HG03108 (cell line): Measurements from ENCODE around the gene UBL4A.

ENCODE experiments used
- ATAC-seq: cut with Tn5 transposase; IDR thresholded peaks from one replicate; pipeline ENCODE4 v1.9.1; 2021; ENCODE audit warnings: moderate library complexity; ENCODE audit not compliant: unreplicated experiment

The UBL4A gene

DNA sequence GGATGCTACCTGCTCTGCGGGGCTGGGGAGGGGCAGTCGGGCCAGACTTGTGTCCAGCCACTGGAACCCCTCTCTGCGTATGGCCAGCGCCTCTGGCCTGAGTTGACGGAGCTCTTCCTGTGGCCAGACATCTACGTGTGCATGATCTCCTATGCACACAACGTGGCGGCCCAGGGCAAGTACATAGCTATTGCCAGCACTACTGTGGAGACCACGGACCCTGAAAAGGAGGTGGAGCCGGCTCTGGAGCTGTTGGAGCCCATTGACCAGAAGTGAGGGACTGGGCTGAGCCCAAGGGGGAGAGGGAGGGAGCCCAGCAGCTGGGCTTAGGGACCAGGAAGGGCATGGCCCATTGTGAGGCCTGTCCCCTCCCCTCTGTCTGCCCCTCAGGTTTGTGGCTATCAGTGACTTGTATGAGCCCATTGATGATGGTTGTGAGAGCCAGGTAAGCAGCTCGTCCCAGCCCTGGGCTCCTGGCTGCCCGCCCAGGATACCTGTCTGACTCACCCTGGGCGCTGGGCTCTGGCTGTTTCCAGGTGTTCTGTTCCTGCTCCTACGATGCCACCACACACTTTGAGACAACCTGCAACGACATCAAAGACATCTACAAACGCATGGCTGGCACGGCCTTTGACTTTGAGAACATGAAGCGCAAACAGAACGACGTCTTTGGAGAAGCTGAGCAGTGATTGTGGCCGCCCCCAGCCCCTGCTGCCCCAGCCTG, 44.3 kb downstream of the UBL4A start:
- ATAC-seq, result no peak

DNA sequence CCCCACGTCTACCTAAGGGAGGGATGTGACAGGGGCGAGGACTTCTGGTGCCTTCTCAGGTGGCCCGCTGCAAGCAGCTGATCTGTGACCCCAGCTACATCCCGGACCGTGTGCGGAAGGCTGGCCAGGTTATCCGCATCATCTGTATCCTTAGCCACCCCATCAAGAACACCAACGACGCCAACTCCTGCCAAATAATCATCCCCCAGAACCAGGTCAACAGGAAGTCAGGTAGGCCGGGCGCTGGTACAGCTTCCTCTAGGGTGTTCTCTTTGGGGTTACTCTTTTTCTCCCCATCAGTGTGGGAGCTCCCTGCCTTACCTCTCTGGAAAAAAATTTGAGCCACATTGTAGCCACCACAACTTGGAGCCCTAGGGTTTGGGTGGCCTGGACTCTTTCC, 44.9 kb downstream of the UBL4A start:
- ATAC-seq, result no peak

DNA sequence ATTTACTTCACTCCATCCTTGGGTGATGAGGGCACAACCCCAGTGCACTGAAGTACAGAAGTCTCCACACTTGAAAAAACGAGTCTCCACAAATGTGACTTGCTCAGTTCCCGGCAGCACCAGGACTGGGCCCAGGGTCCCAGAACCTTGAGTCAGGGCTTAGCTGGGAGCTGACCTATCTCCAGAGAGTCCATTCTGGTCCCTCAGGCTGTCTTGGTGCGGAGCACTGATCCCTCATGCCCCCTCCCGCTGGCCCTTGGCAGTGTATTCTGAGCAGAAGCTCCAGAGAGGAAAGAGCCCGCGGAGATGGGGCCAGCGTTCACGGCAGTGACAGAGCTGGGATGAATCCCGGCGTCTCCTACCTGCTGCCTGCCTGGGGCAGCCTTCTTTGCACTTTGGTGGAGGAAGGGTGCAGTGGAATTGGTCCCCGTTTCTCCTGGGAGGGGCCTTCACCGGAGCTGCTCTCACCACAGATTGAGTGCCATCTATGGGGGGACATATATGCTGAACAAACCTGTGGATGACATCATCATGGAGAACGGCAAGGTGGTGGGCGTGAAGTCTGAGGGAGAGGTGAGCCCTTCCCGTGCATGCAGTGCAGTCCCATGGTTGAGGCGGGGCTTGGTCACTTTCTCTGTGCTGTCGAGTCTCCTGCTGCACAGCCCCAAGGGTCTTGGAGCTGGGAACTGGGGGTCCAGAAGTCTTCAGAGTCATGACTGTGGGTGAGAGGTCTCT, 45.6 kb downstream of the UBL4A start:
- no peak for ATAC-seq

DNA sequence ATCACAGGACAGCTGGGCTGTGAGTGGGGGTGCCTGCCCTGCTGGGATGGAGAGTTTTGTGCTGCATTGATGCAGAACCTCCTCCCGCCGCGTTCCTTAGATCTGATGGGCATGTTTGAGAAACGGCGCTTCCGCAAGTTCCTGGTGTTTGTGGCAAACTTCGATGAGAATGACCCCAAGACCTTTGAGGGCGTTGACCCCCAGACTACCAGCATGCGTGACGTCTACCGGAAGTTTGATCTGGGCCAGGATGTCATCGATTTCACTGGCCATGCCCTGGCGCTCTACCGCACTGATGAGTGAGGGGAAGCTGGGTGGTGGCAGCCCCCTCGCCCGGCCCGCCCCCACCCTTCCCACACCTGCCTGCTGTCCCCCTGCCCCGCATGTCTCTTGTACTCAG, 46.6 kb downstream of the UBL4A start:
- ATAC-seq, result no peak

DNA sequence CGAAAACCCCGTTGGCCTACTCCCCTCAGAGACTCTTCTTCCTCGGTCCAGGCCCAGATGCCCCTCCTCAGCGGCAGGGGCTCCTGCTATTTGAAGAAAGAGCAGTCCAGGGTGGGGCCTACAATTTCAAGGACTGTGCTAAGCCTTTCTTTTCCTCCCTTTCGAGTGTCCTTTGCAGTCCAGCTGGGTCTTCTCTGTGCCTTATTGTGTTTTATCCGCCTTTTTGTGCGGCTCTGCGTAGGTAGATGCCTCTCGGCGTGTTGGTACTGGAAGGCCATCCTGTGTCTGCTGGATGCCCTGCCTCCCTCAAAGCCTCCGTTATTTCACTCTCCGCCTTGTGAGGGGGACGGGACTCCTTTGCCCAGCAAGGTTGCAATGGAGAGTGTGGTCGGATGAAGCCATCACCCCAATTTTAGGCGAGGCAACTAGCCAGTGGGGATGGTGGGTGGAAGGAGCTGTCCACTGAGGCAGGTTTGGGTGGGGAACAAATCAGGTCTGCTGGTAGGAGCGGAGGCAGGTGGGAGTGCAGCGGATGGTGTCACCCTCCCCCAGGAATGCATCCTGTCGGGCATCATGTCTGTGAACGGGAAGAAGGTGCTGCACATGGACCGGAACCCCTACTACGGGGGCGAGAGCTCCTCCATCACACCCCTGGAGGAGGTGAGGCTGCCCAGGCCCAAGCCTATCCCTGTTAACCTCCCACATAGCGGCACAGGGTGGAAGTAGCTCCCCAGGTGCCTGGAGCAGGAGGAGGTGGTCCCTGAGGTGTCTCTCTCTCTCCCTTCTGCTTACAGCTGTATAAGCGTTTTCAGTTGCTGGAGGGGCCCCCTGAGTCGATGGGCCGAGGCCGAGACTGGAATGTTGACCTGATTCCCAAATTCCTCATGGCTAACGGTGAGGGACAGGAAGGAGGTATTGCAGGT, 48.2 kb downstream of the UBL4A start:
- ATAC-seq, result no peak

DNA sequence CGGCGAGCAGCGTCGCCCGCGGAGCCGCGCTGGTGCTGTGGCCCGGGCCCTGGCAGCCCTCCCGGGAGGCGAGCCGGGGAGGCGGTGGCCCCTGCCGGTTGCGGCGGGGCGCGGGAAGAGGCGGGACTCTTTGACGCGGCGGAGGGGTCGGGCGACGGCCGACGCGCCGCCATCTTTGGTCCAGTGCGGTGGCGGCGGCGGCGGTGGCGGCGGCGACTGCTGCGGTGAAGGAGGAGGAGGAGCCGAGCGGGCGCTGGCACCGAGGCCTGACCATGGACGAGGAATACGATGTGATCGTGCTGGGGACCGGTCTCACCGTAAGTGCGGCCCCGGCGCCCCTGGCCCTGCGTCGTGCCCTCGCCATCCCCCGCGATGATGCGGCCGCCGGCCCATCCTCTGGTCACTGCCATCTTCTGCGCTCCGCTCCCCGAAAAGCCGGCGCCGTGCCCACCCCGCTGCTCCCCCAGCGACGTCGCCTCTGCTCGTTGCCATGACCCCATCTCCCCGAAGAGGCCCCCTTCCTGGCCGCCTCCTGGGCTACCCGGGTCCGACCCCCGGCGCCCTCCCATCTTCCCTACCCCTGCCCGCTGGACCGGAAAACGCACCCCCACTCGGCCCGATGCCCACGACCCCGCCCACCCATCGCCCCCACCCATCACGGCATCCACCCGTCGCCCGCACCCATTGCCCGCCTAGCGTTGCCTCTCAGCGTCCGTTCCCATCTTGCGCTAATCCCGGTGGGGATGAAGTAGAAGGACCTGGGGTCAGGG, 49.2 kb downstream of the UBL4A start, which contains the start of gene GDI1:
Gene GDI1 (plus strand): TSS at position 172 of the 770 bp plus-strand sequence. CDS start 101 bp downstream, at position 273.
- no peak for ATAC-seq

DNA sequence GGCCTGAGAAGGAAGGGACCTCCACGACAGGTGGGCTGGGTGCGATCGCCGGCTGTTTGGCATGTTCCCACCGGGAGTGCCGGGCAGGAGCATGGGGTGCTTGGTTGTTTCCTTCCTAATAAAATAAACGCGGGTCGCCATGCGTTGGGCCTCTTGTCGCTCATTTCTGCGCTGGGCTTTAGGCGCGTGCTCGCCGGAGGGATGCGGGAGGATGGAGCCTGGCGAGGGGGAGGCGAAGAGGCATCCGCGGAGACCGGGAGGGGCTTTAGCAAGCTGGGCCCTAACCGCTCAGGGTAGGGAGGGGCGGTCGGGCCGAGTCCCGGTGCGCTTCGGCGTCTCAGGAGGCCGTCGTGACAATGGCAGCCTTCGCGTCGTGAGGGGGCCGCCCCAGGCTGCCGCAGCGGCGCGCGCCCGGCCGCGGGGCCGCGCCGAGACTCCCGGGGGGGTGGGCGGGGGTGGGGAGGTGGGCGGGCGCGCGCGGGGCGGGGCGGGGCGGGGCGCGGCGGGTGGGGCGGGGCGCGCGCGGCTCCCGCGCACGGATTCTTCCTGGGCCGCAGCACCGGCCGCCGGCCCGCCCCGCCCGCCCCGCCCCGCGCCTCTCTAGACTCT, 49.9 kb downstream of the UBL4A start:
- ATAC-seq, result no peak

DNA sequence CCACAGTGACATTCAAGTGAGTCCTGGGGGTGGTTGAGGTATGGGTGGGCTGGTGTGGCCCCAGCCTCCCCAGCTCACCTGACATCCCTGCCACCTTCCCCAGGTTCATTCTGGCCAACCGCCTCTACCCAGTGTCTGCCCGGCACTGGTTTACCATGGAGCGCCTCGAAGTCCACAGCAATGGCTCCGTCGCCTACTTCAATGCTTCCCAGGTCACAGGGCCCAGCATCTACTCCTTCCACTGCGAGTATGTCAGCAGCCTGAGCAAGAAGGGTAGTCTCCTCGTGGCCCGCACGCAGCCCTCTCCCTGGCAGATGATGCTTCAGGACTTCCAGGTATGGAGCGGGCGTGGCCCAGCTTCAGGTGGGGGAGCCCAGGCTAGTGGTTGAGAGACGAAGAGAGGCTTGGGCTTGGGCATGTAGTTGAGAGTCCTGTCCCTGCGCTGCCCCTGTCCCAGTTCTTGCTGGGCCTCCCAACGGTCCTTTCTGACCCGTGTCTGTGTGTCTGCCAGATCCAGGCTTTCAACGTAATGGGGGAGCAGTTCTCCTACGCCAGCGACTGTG, 51.2 kb downstream of the UBL4A start:
- no peak for ATAC-seq

DNA sequence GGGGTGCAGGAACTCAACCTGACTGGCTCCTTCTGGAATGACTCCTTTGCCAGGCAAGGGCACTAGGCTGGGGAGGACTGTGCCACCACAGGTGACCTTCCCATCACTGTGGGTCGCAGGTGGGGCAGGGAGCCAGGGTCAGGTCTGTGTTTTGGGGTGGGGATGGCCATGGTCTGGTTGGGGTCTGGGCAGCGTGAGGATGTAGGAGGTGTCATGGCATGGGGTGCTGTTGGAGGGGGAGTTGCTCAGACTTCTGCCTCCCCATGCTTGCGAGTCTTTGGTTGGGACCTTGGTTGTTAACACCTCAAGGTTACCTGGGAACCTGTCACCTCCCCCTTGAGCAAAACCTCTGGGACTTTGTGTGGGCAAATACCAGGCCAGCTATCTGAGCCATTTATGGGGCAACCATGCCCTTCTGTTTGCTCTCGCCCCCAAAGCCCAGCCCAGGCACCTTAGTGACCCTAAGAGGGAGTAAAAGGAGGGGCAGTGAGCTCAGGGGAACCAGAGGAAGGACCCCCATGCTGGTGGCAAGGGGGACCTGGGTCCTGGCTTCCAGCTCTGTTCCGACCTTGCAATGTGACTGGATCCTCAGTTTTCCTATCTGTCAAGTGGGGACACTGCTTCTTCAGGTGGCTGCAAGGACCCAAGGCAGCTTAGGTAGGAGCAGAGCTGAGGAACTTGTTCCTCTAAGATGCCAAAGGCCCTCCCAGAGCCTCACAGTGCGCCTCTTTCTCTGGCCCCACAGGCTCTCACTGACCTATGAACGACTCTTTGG, 51.8 kb downstream of the UBL4A start:
- ATAC-seq, result no peak
